Liver (tissue), 3 donors: ENCODE measurements around the gene NSUN5.

Experiments
- FOXA1 ChIP-seq: IDR thresholded peaks from 2 replicates; pipeline ENCODE4 v1.6.1; 2016; ENCODE audit warnings: antibody characterized with exemption
- JUND ChIP-seq, 2 donors: IDR thresholded peaks; 2 replicates each; pipeline ENCODE4 v1.6.1; 2016; ENCODE audit warnings: antibody characterized with exemption in 2 of 2
- NR2F2 ChIP-seq: IDR thresholded peaks from 2 replicates; pipeline ENCODE4 v1.6.1; 2016; ENCODE audit warnings: antibody characterized with exemption
- SP1 ChIP-seq: IDR thresholded peaks from 2 replicates; pipeline ENCODE4 v1.6.1; 2018; ENCODE audit warnings: antibody characterized with exemption, mild to moderate bottlenecking
- TF ChIP-seq, protein P1 (sequence below): fragments of 150-350 bp; IDR thresholded peaks from 2 replicates; pipeline ENCODE4 v1.5.1; 2017; ENCODE audit warnings: improper control_type of control experiment, low read depth, low read length; ENCODE audit not compliant: missing input control
- TF ChIP-seq, protein P2 (sequence below): IDR thresholded peaks from 2 replicates; pipeline ENCODE4 v1.6.1; 2016; ENCODE audit warnings: antibody characterized with exemption, mild to moderate bottlenecking
- TF ChIP-seq, protein P3 (sequence below): IDR thresholded peaks from 2 replicates; pipeline ENCODE4 v1.6.1; 2016; ENCODE audit warnings: antibody characterized with exemption
- donor health status: healthy.
- donor health status: healthy.

DNA sequence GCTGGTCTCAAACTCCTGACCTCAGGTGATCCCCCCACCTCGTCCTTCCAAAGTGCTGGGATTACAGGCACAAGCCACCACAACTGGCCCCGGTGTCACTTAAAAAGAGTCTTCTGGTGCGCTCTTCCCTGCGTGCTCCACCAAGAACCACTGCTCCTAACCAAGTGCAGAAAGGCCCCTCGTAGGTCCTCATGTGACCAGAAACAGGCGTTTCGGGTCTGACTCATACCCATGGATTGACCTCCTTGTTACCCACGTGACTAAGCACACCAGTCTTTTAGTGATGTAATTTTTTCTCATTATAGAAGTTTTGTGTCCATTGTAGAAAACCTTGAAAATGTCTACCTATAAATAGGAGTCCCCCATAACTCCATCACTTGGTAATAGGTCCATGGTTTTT lies 33.3 kb upstream of the NSUN5 start:
- TF ChIP-seq, protein P1, sequence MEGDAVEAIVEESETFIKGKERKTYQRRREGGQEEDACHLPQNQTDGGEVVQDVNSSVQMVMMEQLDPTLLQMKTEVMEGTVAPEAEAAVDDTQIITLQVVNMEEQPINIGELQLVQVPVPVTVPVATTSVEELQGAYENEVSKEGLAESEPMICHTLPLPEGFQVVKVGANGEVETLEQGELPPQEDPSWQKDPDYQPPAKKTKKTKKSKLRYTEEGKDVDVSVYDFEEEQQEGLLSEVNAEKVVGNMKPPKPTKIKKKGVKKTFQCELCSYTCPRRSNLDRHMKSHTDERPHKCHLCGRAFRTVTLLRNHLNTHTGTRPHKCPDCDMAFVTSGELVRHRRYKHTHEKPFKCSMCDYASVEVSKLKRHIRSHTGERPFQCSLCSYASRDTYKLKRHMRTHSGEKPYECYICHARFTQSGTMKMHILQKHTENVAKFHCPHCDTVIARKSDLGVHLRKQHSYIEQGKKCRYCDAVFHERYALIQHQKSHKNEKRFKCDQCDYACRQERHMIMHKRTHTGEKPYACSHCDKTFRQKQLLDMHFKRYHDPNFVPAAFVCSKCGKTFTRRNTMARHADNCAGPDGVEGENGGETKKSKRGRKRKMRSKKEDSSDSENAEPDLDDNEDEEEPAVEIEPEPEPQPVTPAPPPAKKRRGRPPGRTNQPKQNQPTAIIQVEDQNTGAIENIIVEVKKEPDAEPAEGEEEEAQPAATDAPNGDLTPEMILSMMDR, result no peak
- TF ChIP-seq NR2F2 (no peak), FOXA1 (no peak), JUND (IDR thresholded peaks at IDR 0.05) (no peak), SP1 (no peak)
- TF ChIP-seq, protein P2, sequence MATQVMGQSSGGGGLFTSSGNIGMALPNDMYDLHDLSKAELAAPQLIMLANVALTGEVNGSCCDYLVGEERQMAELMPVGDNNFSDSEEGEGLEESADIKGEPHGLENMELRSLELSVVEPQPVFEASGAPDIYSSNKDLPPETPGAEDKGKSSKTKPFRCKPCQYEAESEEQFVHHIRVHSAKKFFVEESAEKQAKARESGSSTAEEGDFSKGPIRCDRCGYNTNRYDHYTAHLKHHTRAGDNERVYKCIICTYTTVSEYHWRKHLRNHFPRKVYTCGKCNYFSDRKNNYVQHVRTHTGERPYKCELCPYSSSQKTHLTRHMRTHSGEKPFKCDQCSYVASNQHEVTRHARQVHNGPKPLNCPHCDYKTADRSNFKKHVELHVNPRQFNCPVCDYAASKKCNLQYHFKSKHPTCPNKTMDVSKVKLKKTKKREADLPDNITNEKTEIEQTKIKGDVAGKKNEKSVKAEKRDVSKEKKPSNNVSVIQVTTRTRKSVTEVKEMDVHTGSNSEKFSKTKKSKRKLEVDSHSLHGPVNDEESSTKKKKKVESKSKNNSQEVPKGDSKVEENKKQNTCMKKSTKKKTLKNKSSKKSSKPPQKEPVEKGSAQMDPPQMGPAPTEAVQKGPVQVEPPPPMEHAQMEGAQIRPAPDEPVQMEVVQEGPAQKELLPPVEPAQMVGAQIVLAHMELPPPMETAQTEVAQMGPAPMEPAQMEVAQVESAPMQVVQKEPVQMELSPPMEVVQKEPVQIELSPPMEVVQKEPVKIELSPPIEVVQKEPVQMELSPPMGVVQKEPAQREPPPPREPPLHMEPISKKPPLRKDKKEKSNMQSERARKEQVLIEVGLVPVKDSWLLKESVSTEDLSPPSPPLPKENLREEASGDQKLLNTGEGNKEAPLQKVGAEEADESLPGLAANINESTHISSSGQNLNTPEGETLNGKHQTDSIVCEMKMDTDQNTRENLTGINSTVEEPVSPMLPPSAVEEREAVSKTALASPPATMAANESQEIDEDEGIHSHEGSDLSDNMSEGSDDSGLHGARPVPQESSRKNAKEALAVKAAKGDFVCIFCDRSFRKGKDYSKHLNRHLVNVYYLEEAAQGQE, result no peak
- TF ChIP-seq, protein P3, sequence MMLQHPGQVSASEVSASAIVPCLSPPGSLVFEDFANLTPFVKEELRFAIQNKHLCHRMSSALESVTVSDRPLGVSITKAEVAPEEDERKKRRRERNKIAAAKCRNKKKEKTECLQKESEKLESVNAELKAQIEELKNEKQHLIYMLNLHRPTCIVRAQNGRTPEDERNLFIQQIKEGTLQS, result no peak
